ENCODE results near the gene KCNK2.

KCNK2 gene

DNA sequence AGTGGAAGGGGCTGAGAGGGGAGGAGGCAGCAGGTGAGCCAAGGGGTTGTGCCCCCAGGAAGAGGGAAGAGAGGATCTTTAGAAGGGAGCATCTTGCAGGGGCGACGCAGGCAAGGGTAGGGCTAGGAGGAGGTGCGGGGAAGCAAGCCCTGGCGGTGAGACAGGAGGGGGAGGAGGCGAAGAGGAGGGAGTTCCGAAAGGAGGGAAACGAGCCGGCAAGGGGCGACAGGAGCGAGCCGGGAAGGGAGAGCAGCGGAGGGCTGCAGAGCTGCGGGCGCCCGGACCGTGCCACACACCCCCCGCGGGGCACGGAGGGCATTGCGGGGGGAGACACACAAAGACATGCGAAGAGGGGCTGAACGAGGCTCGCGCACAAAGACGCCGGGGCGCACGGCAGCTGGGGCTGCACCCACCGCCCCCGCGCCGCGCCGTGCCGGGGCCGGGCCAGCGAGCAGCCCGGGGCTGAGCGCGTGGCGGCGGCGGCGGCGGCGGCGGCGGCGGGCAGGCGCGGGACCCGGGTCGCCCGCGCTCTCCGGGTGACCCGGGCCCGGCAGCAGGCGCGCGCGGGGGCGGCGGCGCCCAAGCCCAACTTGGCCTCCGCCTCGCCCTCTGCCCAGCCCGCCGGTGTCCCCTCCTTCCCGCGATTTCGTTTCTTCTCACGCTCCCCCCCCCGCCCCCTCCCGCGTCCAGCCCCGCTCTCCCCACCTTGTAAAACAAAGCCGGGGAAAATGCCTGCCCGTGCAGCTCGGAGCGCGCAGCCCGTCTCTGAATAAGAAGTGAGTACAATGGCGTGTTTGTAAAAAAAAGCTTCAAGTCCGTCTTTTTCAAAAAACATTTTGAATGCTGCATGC lies at the start of gene KCNK2:
Gene KCNK2, plus strand, starts transcription at position 206 of the 851 bp plus-strand sequence. CDS start 649 bp downstream, outside the sequence.
- H3K27ac Mint-ChIP-seq, result no peak within 1 kb of the TSS
- peaks cover 59% of the 10 kb centered on the region for H3K27me3 Mint-ChIP-seq
- no peaks in the 10 kb centered on the region for H3K9me3 Mint-ChIP-seq
- DNase-seq, result no peak
- no peaks in the 10 kb centered on the region for H3K36me3 Mint-ChIP-seq (ENCODE audit: low read depth)
- peaks cover 4% of the 10 kb centered on the region for H3K4me1 Mint-ChIP-seq
- no peak within 1 kb of the TSS for H3K4me3 Mint-ChIP-seq
- ATAC-seq, result peak; percentile 36

DNA sequence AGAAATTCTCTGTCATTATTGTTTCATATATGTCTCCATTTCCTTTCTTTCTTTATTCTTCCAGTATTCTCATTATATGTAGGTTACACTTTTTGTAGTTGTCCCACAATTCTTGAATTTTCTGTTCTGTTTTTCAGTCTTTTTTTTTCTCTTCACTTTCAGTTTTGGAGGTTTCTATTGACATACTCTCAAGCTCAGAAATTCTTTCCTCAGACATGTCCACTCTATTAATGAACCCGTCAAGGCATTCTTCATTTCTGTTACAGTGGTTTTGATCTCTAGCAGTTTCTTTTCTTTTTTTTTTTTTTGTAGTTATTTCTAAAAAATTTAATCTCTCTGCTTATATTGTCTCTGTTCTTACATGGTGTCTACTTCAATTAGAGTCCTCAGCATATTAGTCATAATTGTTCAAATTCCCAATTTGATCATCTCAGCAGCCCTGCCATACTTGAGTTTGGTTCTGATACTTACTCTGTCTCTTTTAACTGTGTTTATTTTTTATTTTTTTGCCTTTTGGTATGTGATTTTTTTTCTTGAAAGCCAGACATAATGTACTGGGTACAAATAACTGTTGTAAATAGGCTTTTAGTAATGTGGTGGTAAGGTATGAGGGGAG lies 49.5 kb upstream of the KCNK2 start:
- no peaks in the 10 kb centered on the region for H3K36me3 Mint-ChIP-seq (ENCODE audit: low read depth)
- peaks cover 7% of the 10 kb centered on the region for H3K27me3 Mint-ChIP-seq
- ATAC-seq, result no peak
- no peaks in the 10 kb centered on the region for H3K4me1 Mint-ChIP-seq
- no peak overlapping the region for H3K4me3 Mint-ChIP-seq
- no peak for DNase-seq
- H3K27ac Mint-ChIP-seq, result no peak overlapping the region
- H3K9me3 Mint-ChIP-seq, result no peaks in the 10 kb centered on the region

DNA sequence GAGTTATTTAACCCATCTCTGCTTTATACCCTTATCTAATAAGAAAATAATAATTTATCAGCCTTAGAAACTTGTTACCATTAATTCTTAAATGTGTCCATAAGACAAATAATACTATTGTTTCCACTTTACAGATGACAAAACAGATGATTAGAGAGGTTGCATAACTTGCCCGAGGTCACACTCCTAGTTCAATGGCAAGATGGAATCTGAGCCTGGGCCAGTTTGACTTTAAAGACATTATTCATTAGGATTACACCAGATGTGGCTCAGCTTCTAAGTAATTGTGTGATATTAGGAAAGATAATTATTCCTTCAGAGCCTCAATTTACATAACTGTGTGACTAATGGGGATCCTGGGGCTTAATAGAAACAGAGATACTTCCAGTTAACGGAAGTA lies 42.3 kb upstream of the KCNK2 start:
- H3K9me3 Mint-ChIP-seq, result peaks cover 17% of the 10 kb centered on the region
- no peak for ATAC-seq
- H3K4me3 Mint-ChIP-seq, result no peak overlapping the region

DNA sequence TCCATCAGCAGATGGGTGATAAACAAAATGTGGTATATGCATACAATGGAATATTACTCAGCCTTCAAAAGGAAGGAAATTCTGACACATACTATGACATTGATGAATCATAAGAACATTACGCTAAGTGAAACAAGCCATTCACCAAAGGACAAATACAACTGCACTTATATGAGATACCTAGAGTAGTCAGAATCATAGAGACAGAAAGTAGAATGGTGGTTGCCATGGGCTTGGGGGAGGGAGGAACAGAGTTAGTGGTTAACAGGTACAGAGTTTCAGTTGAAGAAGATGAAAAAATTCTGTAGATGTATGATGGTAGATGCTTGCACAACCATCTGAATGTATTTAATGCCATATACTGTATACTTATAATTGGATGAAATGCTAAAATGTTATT lies 39.1 kb upstream of the KCNK2 start:
- no peaks in the 10 kb centered on the region for H3K36me3 Mint-ChIP-seq (ENCODE audit: low read depth)
- H3K4me1 Mint-ChIP-seq, result peaks cover 2% of the 10 kb centered on the region
- peak; percentile 72 for ATAC-seq
- no peak overlapping the region for H3K27ac Mint-ChIP-seq
- DNase-seq, result no peak
- no peak overlapping the region for H3K4me3 Mint-ChIP-seq
- H3K27me3 Mint-ChIP-seq, result peaks cover 8% of the 10 kb centered on the region
- H3K9me3 Mint-ChIP-seq, result peaks cover 17% of the 10 kb centered on the region

More for the DNA sequence above, 42.3 kb upstream of the KCNK2 start:
- Mint-ChIP-seq H3K36me3 (ENCODE audit: low read depth) (no peaks in the 10 kb centered on the region), H3K4me1 (peaks cover 2% of the 10 kb centered on the region), H3K27ac (no peak overlapping the region), H3K27me3 (peaks cover 16% of the 10 kb centered on the region)
- no peak for DNase-seq

GRCh38 chr1:215044151-215044550 lies 38.4 kb upstream of the KCNK2 start:
- Mint-ChIP-seq H3K27me3 (peaks cover 6% of the 10 kb centered on the region), H3K9me3 (peaks cover 17% of the 10 kb centered on the region), H3K4me3 (no peak overlapping the region), H3K4me1 (peaks cover 2% of the 10 kb centered on the region), H3K27ac (no peak overlapping the region), H3K36me3 (ENCODE audit: low read depth) (no peaks in the 10 kb centered on the region)
- no peak for DNase-seq
- ATAC-seq, result no peak

DNA sequence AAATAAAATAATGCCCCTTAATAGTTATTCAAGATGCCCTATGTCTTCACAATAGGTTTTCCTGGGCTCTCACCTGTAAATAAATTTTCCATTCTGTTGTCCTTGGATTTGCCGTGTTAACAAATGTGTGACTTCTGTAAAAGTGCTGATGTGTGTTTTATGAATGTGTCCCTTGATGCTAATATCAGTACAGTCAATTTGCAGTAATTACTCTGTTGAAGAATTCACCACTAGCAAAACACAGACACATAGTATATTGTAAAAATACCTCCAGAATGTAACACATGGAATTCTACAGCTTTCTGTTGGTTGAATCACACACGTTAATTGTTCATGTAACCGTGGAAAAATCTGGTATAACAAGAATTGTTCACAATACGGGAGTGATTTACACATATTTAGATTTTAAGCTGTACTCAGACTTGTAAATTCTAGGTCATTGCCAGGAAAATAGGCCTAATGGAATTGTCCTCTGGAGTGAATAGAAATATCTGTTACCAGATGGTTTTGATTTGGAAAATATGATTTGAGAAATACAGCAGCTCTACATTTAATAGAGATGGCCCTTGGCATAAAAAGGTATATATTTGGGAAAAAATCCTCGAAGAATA lies 36.7 kb upstream of the KCNK2 start:
- ATAC-seq (no peak), DNase-seq (no peak)
- peaks cover 17% of the 10 kb centered on the region for H3K9me3 Mint-ChIP-seq

GRCh38 chr1:215052256-215053015 lies 30.1 kb upstream of the KCNK2 start:
- no peak overlapping the region for H3K27ac Mint-ChIP-seq
- no peaks in the 10 kb centered on the region for H3K36me3 Mint-ChIP-seq (ENCODE audit: low read depth)
- H3K4me3 Mint-ChIP-seq, result no peak overlapping the region
- no peak for DNase-seq
- no peaks in the 10 kb centered on the region for H3K9me3 Mint-ChIP-seq
- ATAC-seq, result no peak
- H3K4me1 Mint-ChIP-seq, result no peaks in the 10 kb centered on the region
- H3K27me3 Mint-ChIP-seq, result peaks cover 2% of the 10 kb centered on the region

More for the DNA sequence above, 36.7 kb upstream of the KCNK2 start:
- no peaks in the 10 kb centered on the region for H3K36me3 Mint-ChIP-seq (ENCODE audit: low read depth)
- peaks cover 6% of the 10 kb centered on the region for H3K27me3 Mint-ChIP-seq
- no peak overlapping the region for H3K27ac Mint-ChIP-seq
- H3K4me1 Mint-ChIP-seq, result peaks cover 2% of the 10 kb centered on the region
- H3K4me3 Mint-ChIP-seq, result no peak overlapping the region

DNA sequence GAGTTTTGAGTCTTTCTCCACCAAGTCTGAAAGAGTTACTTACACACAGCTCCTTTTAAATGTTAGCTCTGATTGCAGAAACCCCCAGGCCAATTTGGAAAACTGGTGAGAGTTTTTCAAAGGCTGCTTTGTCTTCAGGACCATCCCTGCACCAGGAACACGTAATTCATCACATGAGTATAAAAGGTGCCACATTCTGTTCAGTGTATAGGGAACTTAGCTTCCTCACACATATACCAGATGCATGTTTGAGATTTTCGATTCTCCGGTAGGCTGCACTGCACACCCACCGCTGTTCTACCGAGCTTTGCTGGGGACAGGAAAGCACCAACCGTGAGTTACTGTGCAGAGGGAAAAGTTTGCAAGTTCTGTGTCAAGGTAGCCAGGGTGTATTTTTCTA lies 28.3 kb upstream of the KCNK2 start:
- no peaks in the 10 kb centered on the region for H3K9me3 Mint-ChIP-seq

DNA sequence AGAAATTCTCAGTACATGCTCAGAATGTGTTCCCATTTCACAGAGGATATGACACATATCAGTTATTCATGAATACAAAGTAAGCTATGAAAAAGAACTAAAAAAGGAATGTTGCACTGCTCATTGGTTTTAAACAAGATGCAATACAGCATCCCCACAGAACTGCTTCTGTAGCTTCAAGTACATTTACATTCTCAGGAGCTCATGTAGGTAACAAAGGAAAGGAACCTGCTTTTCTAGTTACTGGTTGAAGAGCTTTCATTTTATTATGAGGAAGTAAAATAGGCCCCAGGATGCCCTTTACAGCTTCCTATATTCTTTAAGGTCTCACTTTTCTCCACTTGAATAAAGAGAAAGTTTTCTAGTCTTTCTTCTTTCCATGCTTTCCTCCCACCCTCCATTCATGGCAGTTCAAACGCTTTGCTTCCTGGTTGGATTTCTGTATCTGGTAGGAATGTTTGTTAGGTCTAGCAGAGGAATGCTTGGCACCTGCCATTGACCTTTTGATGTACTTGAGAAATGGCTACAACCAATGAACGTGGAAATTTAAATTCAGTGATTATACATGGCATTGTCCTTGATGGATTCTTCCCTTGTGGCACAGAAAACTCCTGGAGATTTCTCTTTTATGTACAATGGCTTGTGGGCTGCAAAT lies 27.1 kb upstream of the KCNK2 start:
- no peak for ATAC-seq
- Mint-ChIP-seq H3K9me3 (no peaks in the 10 kb centered on the region), H3K36me3 (ENCODE audit: low read depth) (no peaks in the 10 kb centered on the region), H3K4me3 (no peak overlapping the region), H3K27ac (no peak overlapping the region), H3K4me1 (no peaks in the 10 kb centered on the region), H3K27me3 (peaks cover 2% of the 10 kb centered on the region)
- DNase-seq, result no peak

More for the DNA sequence above, 28.3 kb upstream of the KCNK2 start:
- DNase-seq (no peak), ATAC-seq (no peak)
- Mint-ChIP-seq H3K4me1 (no peaks in the 10 kb centered on the region), H3K27ac (no peak overlapping the region), H3K36me3 (ENCODE audit: low read depth) (no peaks in the 10 kb centered on the region), H3K27me3 (peaks cover 2% of the 10 kb centered on the region), H3K4me3 (no peak overlapping the region)

DNA sequence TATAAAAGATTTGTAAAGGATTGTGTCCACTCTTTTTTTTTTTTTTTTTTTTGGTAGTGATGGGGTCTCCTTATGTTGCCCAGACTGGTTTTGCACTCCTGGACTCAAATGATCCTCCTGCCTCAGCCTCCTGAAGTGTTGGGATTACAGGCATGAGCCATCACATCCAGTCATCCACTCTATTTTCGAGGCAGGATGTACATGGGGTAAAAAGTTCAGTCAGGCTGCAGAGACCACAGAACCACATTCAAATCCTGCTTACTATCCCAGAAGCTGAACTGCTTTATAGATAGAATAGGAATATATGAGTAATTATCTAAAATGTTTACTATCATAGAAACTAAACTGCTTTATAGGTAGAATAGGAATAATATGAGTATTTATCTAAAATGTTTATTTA lies 26.0 kb upstream of the KCNK2 start:
- no peak for DNase-seq
- no peaks in the 10 kb centered on the region for H3K9me3 Mint-ChIP-seq
- H3K36me3 Mint-ChIP-seq (ENCODE audit: low read depth), result no peaks in the 10 kb centered on the region
- no peaks in the 10 kb centered on the region for H3K4me1 Mint-ChIP-seq
- no peak overlapping the region for H3K27ac Mint-ChIP-seq
- peaks cover 2% of the 10 kb centered on the region for H3K27me3 Mint-ChIP-seq
- ATAC-seq, result no peak
- no peak overlapping the region for H3K4me3 Mint-ChIP-seq

GRCh38 chr1:215059947-215060346 lies 22.6 kb upstream of the KCNK2 start:
- H3K9me3 Mint-ChIP-seq, result no peaks in the 10 kb centered on the region
- H3K36me3 Mint-ChIP-seq (ENCODE audit: low read depth), result no peaks in the 10 kb centered on the region
- ATAC-seq, result no peak
- H3K27me3 Mint-ChIP-seq, result no peaks in the 10 kb centered on the region
- H3K27ac Mint-ChIP-seq, result no peak overlapping the region
- H3K4me1 Mint-ChIP-seq, result no peaks in the 10 kb centered on the region
- no peak overlapping the region for H3K4me3 Mint-ChIP-seq
- DNase-seq, result no peak

GRCh38 chr1:215064327-215064726 lies 18.2 kb upstream of the KCNK2 start:
- Mint-ChIP-seq H3K4me3 (no peak overlapping the region), H3K27me3 (peaks cover 4% of the 10 kb centered on the region), H3K9me3 (no peaks in the 10 kb centered on the region), H3K36me3 (ENCODE audit: low read depth) (no peaks in the 10 kb centered on the region), H3K4me1 (no peaks in the 10 kb centered on the region), H3K27ac (no peak overlapping the region)
- ATAC-seq, result no peak
- no peak for DNase-seq

DNA sequence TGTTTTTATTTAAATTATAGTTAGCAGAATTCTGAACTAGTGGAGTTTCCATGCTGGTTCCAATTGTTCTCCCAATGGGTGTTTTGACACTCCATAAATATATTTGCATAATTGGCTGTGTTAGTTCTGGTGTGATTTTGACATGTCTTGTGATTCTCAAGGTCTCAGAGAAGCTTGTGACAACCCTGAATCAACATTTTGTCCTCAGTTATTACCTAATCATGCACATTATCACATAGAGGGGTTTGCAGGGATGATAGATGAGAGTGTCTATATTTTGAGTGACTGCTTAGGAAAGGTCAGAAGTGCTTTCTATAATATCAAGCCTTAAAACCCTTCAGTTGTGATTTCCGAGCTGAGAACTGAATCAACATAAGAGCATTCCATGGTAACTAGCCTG lies 11.5 kb upstream of the KCNK2 start:
- Mint-ChIP-seq H3K4me3 (no peak overlapping the region), H3K9me3 (no peaks in the 10 kb centered on the region), H3K27me3 (peaks cover 2% of the 10 kb centered on the region), H3K4me1 (no peaks in the 10 kb centered on the region), H3K36me3 (ENCODE audit: low read depth) (no peaks in the 10 kb centered on the region), H3K27ac (no peak overlapping the region)
- DNase-seq (no peak), ATAC-seq (no peak)

DNA sequence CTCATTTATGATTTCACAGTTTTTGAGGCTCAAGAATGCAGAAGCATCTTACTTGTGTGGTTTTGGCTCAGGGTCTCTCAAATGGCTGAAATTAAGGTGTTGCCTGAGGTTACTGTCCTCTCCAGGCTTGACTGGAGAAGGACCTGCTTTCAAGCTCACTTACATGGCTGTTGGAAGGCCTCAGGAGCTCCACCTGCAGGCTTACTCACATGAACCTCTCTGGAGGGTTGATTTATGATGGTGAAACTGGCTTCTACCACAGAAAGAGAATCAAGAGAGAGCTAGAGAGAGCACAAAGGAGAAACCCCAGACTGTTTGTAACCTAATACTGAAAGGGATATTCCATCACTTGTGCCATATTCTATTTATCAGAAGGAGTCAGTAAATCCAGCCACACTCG lies 6.2 kb upstream of the KCNK2 start:
- Mint-ChIP-seq H3K4me3 (no peak overlapping the region), H3K9me3 (no peaks in the 10 kb centered on the region), H3K27ac (no peak overlapping the region), H3K27me3 (peaks cover 15% of the 10 kb centered on the region), H3K4me1 (no peaks in the 10 kb centered on the region), H3K36me3 (ENCODE audit: low read depth) (no peaks in the 10 kb centered on the region)
- ATAC-seq (no peak), DNase-seq (no peak)
